ENCODE measurements around the gene ANKRD13C.

Gene ANKRD13C

GRCh38 chr1:70314706-70315304 is 39.7 kb downstream of the ANKRD13C start:
- H3K4me3 ChIP-seq (ENCODE audit: low read depth, low read length), result no peak overlapping the region
- no peak for DNase-seq (ENCODE audit: low read depth)
- TF ChIP-seq CTCF (IDR thresholded peaks at IDR 0.05; ENCODE audit: low read depth, low read length, missing control alignments), result no peak
- in situ Hi-C loops (cut with HindIII; ENCODE audit: low sequenced_read_pairs), result no loop called here

GRCh38 chr1:70311369-70311768 is 43.2 kb downstream of the ANKRD13C start:
- no peak for TF ChIP-seq CTCF (IDR thresholded peaks at IDR 0.05; ENCODE audit: low read depth, low read length, missing control alignments)
- H3K4me3 ChIP-seq (ENCODE audit: low read depth, low read length), result no peak overlapping the region
- in situ Hi-C loops (cut with HindIII; ENCODE audit: low sequenced_read_pairs), result no loop called here
- DNase-seq (ENCODE audit: low read depth), result no peak

- in situ Hi-C loops (cut with HindIII; ENCODE audit: low sequenced_read_pairs), result no loop called here
- no peak for TF ChIP-seq CTCF (IDR thresholded peaks at IDR 0.05; ENCODE audit: low read depth, low read length, missing control alignments)
- DNase-seq (ENCODE audit: low read depth), result no peak
- no peak overlapping the region for H3K4me3 ChIP-seq (ENCODE audit: low read depth, low read length)
These were observed 55.0 kb downstream of the ANKRD13C start for GRCh38 chr1:70299472-70299871.

- H3K4me3 ChIP-seq (ENCODE audit: low read depth, low read length), result no peak overlapping the region
- no peak for TF ChIP-seq CTCF (IDR thresholded peaks at IDR 0.05; ENCODE audit: low read depth, low read length, missing control alignments)
- no peak for DNase-seq (ENCODE audit: low read depth)
- in situ Hi-C loops (cut with HindIII; ENCODE audit: low sequenced_read_pairs), result no loop called here
These were observed 58.8 kb downstream of the ANKRD13C start for GRCh38 chr1:70295749-70296148.

GRCh38 chr1:70293186-70293843 is 61.2 kb downstream of the ANKRD13C start:
- H3K4me3 ChIP-seq (ENCODE audit: low read depth, low read length), result no peak overlapping the region
- in situ Hi-C loops (cut with HindIII; ENCODE audit: low sequenced_read_pairs), result no loop called here
- TF ChIP-seq CTCF (IDR thresholded peaks at IDR 0.05; ENCODE audit: low read depth, low read length, missing control alignments), result no peak
- no peak for DNase-seq (ENCODE audit: low read depth)

GRCh38 chr1:70290218-70290617 is 64.3 kb downstream of the ANKRD13C start:
- TF ChIP-seq CTCF (IDR thresholded peaks at IDR 0.05; ENCODE audit: low read depth, low read length, missing control alignments), result no peak
- H3K4me3 ChIP-seq (ENCODE audit: low read depth, low read length), result no peak overlapping the region
- in situ Hi-C loops (cut with HindIII; ENCODE audit: low sequenced_read_pairs), result no loop called here
- no peak for DNase-seq (ENCODE audit: low read depth)

All from astrocyte of the cerebellum (primary cell).